GM12878 (cell line): ENCODE data around the gene CHCHD6. TPM values are rescaled to one million over a fixed set of nuclear protein-coding genes. Genes with fewer than 3 reads are reported as not detected.

Source experiments
- ATAC-seq: fragments of 200-7000 bp; cut with Tn5 transposase; 3 replicates; pipeline ENCODE4 v1.9.1; 2020; ENCODE audit warnings: mild to moderate bottlenecking, moderate library complexity
- BruUV-seq: library from RNA; stranded (reverse); fragments of 400-500 nt; replicated peaks from 2 replicates; lab custom pipeline; 2021; lab: Mats Ljungman, UMichigan
- CTCF ChIA-PET: fragments of 300-600 bp; sonication (Branson Sonifier 250); formaldehyde crosslinking; extraction: SDS; loops from one replicate; lab custom pipeline; 2021; ENCODE audit warnings: inconsistent platforms; lab: Yijun Ruan, JAX
- POLR2A ChIA-PET: fragments of 350-600 bp; formaldehyde crosslinking; extraction: SDS; loops from one replicate; lab custom pipeline; 2021; ENCODE audit warnings: inconsistent platforms; lab: Charles Lee
- RAD21 ChIA-PET: fragments of 300-600 bp; sonication (Branson Sonifier 250); formaldehyde crosslinking; loops from one replicate; lab custom pipeline; 2023; ENCODE audit warnings: antibody characterized with exemption; ENCODE audit not compliant: unreplicated experiment; lab: Charles Lee
- SMC1A ChIA-PET: fragments of 300-600 bp; sonication (Branson Sonifier 250); formaldehyde crosslinking; loops from one replicate; lab custom pipeline; 2023; ENCODE audit not compliant: unreplicated experiment, uncharacterized antibody; lab: Charles Lee
- DNase-seq: peaks from one replicate; pipeline ENCODE4 v3.0.0-alpha.2; 2011; ENCODE audit warnings: low read depth, low spot score
- FAIRE-seq: peaks from 3 replicates; lab custom pipeline; 2011; peaks lifted over from hg19 to GRCh38; lab: Jason Lieb, UNC
- H2AFZ ChIP-seq: 2 replicates; pipeline ENCODE4 v1.6.0; 2011; ENCODE audit warnings: low read depth, low read length, control low read depth; ENCODE audit not compliant: control insufficient read depth
- H3K27ac ChIP-seq: 2 replicates; pipeline ENCODE4 v1.5.1; 2011; ENCODE audit warnings: control low read depth; ENCODE audit not compliant: control insufficient read depth, insufficient read depth
- H3K27me3 ChIP-seq, 2 experiments: replicated peaks in 1 of 2; 2 replicates each; pipeline versions ENCODE4 v1.6.0 to v1.6.1; 2011; ENCODE audit warnings: low read length in 1 of 2; ENCODE audit not compliant: control insufficient read depth in 2 of 2, insufficient read depth in 2 of 2
- H3K36me3 ChIP-seq, 2 experiments: 2 replicates each; pipeline ENCODE4 v1.5.1; 2011; ENCODE audit warnings: low read length in 1 of 2; ENCODE audit not compliant: control insufficient read depth in 2 of 2, insufficient read depth in 2 of 2
- H3K4me1 ChIP-seq: 2 replicates; pipeline ENCODE4 v1.6.1; 2011; ENCODE audit warnings: mild to moderate bottlenecking, low read length, moderate library complexity, mixed read lengths; ENCODE audit not compliant: control insufficient read depth, insufficient read depth
- H3K4me2 ChIP-seq: 2 replicates; pipeline ENCODE4 v1.6.0; 2011; ENCODE audit warnings: control low read depth; ENCODE audit not compliant: control insufficient read depth, insufficient read depth
- H3K4me3 ChIP-seq: fragments of 200-600 bp; sonication (generic); 2 replicates; pipeline ENCODE4 v1.5.1; 2016
- H3K79me2 ChIP-seq: 2 replicates; pipeline ENCODE4 v1.6.0; 2011; ENCODE audit warnings: low read length; ENCODE audit not compliant: control insufficient read depth, insufficient read depth
- H3K9ac ChIP-seq: 2 replicates; pipeline ENCODE4 v1.8.0; 2011; ENCODE audit warnings: low read length, control low read depth, mixed read lengths; ENCODE audit not compliant: control insufficient read depth, insufficient read depth
- H3K9me3 ChIP-seq: replicated peaks from 3 replicates; pipeline ENCODE4 v1.5.1; 2011; ENCODE audit warnings: mild to moderate bottlenecking, low read length; ENCODE audit not compliant: control insufficient read depth, insufficient read depth
- H4K20me1 ChIP-seq: 2 replicates; pipeline ENCODE4 v1.6.0; 2011; ENCODE audit not compliant: control insufficient read depth, insufficient read depth
- ATF2 ChIP-seq: IDR thresholded peaks from 2 replicates; pipeline ENCODE4 v1.6.1; 2012; ENCODE audit warnings: low read length, inconsistent platforms
- CBFB ChIP-seq: IDR thresholded peaks from 2 replicates; pipeline ENCODE4 v1.6.1; 2016; ENCODE audit warnings: antibody characterized with exemption, low read depth
- CBX5 ChIP-seq: sonication (generic); IDR thresholded peaks from 2 replicates; pipeline ENCODE4 v1.6.1; 2016; ENCODE audit warnings: low read depth, moderate library complexity, mild to moderate bottlenecking, inconsistent platforms
- CEBPZ ChIP-seq: fragments of 150-350 bp; IDR thresholded peaks from 2 replicates; pipeline ENCODE4 v1.6.1; 2016; ENCODE audit warnings: low read depth, low read length
- CHD1 ChIP-seq: IDR thresholded peaks from 2 replicates; pipeline ENCODE4 v1.6.1; 2012; ENCODE audit warnings: low read depth, low read length, improper control_type of control experiment
- EED ChIP-seq: sonication (generic); IDR thresholded peaks from 2 replicates; pipeline ENCODE4 v1.6.1; 2016; ENCODE audit warnings: antibody characterized with exemption, low read depth
- IRF3 ChIP-seq: fragments of 450-650 bp; IDR thresholded peaks from 2 replicates; pipeline ENCODE4 v1.6.1; 2014; ENCODE audit warnings: mild to moderate bottlenecking
- MAX ChIP-seq: IDR thresholded peaks from 2 replicates; pipeline ENCODE4 v1.6.1; 2012; ENCODE audit warnings: low read depth, low read length, improper control_type of control experiment
- MEF2A ChIP-seq: IDR thresholded peaks from 2 replicates; pipeline ENCODE4 v1.6.1; 2011; ENCODE audit warnings: low read depth, mild to moderate bottlenecking, low read length, moderate library complexity; ENCODE audit not compliant: insufficient read depth
- PAX5 ChIP-seq: IDR thresholded peaks from 2 replicates; pipeline ENCODE4 v1.6.1; 2011; ENCODE audit warnings: low read depth, low read length, borderline replicate concordance
- RELB ChIP-seq: fragments of 450-650 bp; IDR thresholded peaks from 2 replicates; pipeline ENCODE4 v1.6.1; 2017; ENCODE audit warnings: low read depth, mild to moderate bottlenecking, moderate library complexity
- RUNX3 ChIP-seq: IDR thresholded peaks from 2 replicates; pipeline ENCODE4 v1.6.1; 2012; ENCODE audit warnings: low read length, inconsistent platforms
- SIX5 ChIP-seq: IDR thresholded peaks from 2 replicates; pipeline ENCODE4 v1.6.1; 2011; ENCODE audit warnings: mild to moderate bottlenecking, low read depth, low read length, moderate library complexity; ENCODE audit not compliant: severe bottlenecking
- SMAD1 ChIP-seq: fragments of 450-650 bp; IDR thresholded peaks from 2 replicates; pipeline ENCODE4 v1.6.1; 2018; ENCODE audit warnings: mild to moderate bottlenecking, low read depth; ENCODE audit not compliant: partially characterized antibody
- TCF3 ChIP-seq: IDR thresholded peaks from 2 replicates; pipeline ENCODE4 v1.6.1; 2012; ENCODE audit warnings: low read depth, mild to moderate bottlenecking, low read length, borderline replicate concordance; ENCODE audit not compliant: insufficient read depth
- WGBS: methylation state at CpG from one replicate; pipeline ENCODE4 v1.1.6; 2016; ENCODE audit warnings: low lambda C conversion rate; ENCODE audit not compliant: insufficient replicate concordance, insufficient coverage; ENCODE audit errors: missing lambda C conversion rate; 5-methylcytosine and 5-hydroxymethylcytosine counted together
- in situ Hi-C: fragments of 300-500 bp; cut with MboI; formaldehyde crosslinking; loops from 9 replicates; pipeline ENCODE4 v1.14.3; 2018; ENCODE audit warnings: mixed read lengths
- intact Hi-C: fragments of 100-400 bp; cut with micrococcal nuclease; formaldehyde crosslinking; loops from one replicate; pipeline ENCODE4 v1.14.2; 2022; ENCODE audit not compliant: unreplicated experiment
- polyA plus RNA-seq, 11 experiments: library from polyadenylated mRNA; depleted of rRNA in 4 of 11; unstranded in 6 of 11; stranded (reverse) in 5 of 11; fragments of >200 nt; fragmentation: Nextera tagmentation in 4 of 11; fragmentation: Illumina TruSeq in 1 of 11; extraction: Ambion mirVana in 4 of 11; extraction: Trizol in 1 of 11; gene quantifications; 1 replicate in 1 of 11; 2 replicates in 10 of 11; pipeline versions ENCODE4 v1.2.1 to v1.2.3, GENCODE V29; 2011 to 2016; ENCODE audit warnings: inconsistent platforms in 2 of 11, missing spikeins in 2 of 11, low read depth in 1 of 11
- total RNA-seq, 4 experiments: library from RNA; depleted of rRNA in 3 of 4; stranded (reverse); fragments of >200 nt in 3 of 4; fragmentation: Illumina TruSeq in 1 of 4; extraction: Trizol in 1 of 4; gene quantifications; 2 replicates each; pipeline versions ENCODE4 v1.2.1 to v1.2.3, GENCODE V29; 2013 to 2021
- TF ChIP-seq, protein P1 (sequence below): IDR thresholded peaks from 2 replicates; pipeline ENCODE4 v1.6.1; 2012; ENCODE audit warnings: low read depth, low read length, improper control_type of control experiment

CHCHD6 gene
- total and polyA plus RNA-seq, 10 of the 15 experiments (the other 5 are each of a cell fraction or from before 2014, with no cell fraction given): 2.7 to 16.7 (median 12.3) TPM

DNA sequence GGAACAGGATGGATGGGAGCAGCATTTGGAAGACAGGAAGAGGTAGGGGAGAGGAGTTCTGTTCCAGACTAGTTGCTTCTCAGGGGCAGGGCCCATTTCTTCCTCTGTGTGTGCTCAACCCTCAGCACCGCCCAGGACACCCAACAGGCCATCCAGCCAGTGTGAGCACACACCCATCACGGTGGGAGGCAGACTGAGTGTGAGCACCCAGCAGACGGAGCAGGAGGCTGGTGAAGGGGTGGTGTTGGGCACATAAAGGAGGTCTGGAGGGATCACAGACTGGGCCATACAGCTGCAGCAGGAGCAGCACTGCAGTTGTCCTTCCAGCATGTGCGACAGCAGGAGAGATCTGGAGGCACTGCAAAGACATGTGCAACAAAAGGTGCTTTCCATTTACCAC lies 190.4 kb downstream of the CHCHD6 start:
- DNase-seq (no peak), ATAC-seq (no peak), FAIRE-seq (no peak)
- no peaks in the 10 kb centered on the region for H3K79me2 ChIP-seq
- H3K36me3 ChIP-seq: no peaks in the 10 kb centered on the region
- H3K4me3 ChIP-seq: no peak overlapping the region
- ChIA-PET CTCF (no interaction called here), RAD21 (no interaction called here), POLR2A (no interaction called here), SMC1A (interaction anchor here (0.7 to 1.6 kb wide), 3 partner anchors 15 to 140 kb away, joined by 3 read pairs; no protein-coding TSS in a partner anchor)
- TF ChIP-seq IRF3 (no peak), SMAD1 (no peak), RUNX3 (no peak), CEBPZ (no peak), CBX5 (no peak), EED (no peak), RELB (no peak), CBFB (no peak), MEF2A (no peak), PAX5 (no peak), SIX5 (no peak), ATF2 (no peak), TCF3 (no peak), CHD1 (no peak), MAX (no peak)
- TF ChIP-seq, protein P1, sequence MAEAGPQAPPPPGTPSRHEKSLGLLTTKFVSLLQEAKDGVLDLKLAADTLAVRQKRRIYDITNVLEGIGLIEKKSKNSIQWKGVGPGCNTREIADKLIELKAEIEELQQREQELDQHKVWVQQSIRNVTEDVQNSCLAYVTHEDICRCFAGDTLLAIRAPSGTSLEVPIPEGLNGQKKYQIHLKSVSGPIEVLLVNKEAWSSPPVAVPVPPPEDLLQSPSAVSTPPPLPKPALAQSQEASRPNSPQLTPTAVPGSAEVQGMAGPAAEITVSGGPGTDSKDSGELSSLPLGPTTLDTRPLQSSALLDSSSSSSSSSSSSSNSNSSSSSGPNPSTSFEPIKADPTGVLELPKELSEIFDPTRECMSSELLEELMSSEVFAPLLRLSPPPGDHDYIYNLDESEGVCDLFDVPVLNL: no peak
- no TSS peak for BruUV-seq
- no peaks in the 10 kb centered on the region for H3K4me1 ChIP-seq
- no peak overlapping the region for H2AFZ ChIP-seq
- H3K27ac ChIP-seq: no peak overlapping the region
- no peak overlapping the region for H3K9ac ChIP-seq
- H3K4me2 ChIP-seq: no peak overlapping the region
- intact Hi-C loops: no loop called here
- H3K9me3 ChIP-seq: no peaks in the 10 kb centered on the region
- no peaks in the 10 kb centered on the region for H3K27me3 ChIP-seq
- in situ Hi-C loops: no loop called here
- 54% methylated on average over 4 of the region's 4 CpGs for WGBS
- H4K20me1 ChIP-seq: no peaks in the 10 kb centered on the region
